ENCODE results near the gene BAIAP2L2. TPM values are rescaled to one million over a fixed set of nuclear protein-coding genes. Genes with fewer than 3 reads are reported as not detected.

Gene BAIAP2L2
- total RNA-seq, 4 donors from 2014 or later: 0.13 to 1.1 (median 0.58) TPM

- Histone ChIP-seq H3K9me3 (no peaks in the 10 kb centered on the region), H3K36me3 (peaks cover 0 to 31% (median 11%) of the 10 kb centered on the region in 4 donors), H3K4me3 (no peak overlapping the region), H3K4me1 (peaks cover 7 to 21% (median 12%) of the 10 kb centered on the region in 4 donors), H3K27me3 (no peaks in the 10 kb centered on the region), H3K27ac (replicated peaks in 1 of 4) (no peak overlapping the region)
- WGBS: 90% methylated on average over 6 of the region's 22 CpGs
- no peak for DNase-seq (ENCODE audit: extremely low spot score)
- TF ChIP-seq CTCF (IDR thresholded peaks at IDR 0.05): no peak
- no peak for TF ChIP-seq EP300 (IDR thresholded peaks at IDR 0.05)
- no peak for TF ChIP-seq POLR2A (IDR thresholded peaks at IDR 0.05; ENCODE audit: low read depth)
- TF ChIP-seq POLR2AphosphoS5 (IDR thresholded peaks at IDR 0.05): no peak
- intact Hi-C loops (cut with DNase I): loop anchor here (10.0 kb wide), 1 partner anchor 122 kb away; no protein-coding TSS in a partner anchor
These were observed 1.9 kb upstream of the BAIAP2L2 start for GRCh38 chr22:38112381-38112780.

GRCh38 chr22:38111925-38112355 lies 1.5 kb upstream of the BAIAP2L2 start:
- Histone ChIP-seq H3K27ac (replicated peaks in 1 of 4) (no peak overlapping the region), H3K4me1 (peaks cover 7 to 21% (median 12%) of the 10 kb centered on the region in 4 donors), H3K36me3 (peaks cover 0 to 31% (median 11%) of the 10 kb centered on the region in 4 donors), H3K27me3 (no peaks in the 10 kb centered on the region), H3K9me3 (no peaks in the 10 kb centered on the region), H3K4me3 (no peak overlapping the region)
- intact Hi-C loops (cut with DNase I): loop anchor here (10.0 kb wide), 1 partner anchor 123 kb away; no protein-coding TSS in a partner anchor
- no peak for DNase-seq (ENCODE audit: extremely low spot score)
- TF ChIP-seq POLR2A (IDR thresholded peaks at IDR 0.05; ENCODE audit: low read depth): no peak
- 80% methylated on average over 4 of the region's 11 CpGs for WGBS

DNA sequence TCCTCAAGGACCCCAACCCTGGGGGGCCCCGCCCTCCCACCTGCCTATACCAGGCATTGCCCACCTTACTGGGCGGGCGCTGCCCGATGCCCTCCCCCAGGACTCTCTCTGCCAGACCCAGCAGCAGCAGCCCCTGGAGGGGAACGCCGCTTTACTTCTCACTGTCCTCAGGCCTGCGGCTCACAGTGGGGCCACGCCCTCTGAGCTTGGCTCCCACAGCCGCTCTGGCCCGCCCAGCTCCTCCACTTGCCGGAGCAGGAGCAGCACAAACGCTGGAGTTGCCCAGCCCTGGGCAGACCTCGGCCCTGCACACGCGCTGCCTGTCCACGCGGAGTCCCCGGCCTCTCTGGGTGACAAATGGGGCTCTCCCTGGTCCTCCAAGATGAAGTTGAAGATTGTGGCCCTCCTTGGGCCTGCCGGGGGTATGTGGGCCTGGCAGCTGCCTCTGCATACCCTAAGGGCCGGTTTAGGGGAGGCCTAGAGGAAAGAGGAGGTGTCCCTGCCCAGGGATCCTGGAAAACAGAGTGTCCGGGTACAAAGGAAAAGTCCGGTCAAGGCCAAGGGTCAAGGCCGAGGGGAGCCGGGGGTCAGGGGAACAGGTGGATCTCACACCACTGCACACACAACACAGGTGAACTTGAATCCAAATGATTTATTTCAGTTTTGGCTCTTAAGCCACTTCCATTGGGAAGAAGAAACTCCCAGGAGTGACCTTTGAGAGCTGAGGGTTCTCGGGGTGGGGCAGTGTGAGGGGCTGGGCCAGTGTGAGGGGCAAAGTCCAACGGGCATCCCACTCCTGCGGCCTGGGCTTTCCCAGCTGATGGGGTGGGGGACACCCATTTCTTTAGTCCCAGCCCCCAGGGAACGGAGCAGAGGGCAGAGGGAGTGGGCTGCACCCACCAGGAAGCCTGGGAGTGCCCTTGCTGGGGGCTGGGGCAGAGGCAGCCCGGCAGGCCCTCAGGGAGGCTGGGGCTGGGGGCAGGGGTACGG lies 674 bp upstream of the BAIAP2L2 start:
- Histone ChIP-seq H3K4me3 (no peak overlapping the region), H3K36me3 (peaks cover 0 to 31% (median 11%) of the 10 kb centered on the region in 4 donors), H3K27ac (replicated peaks in 1 of 4) (no peak overlapping the region), H3K4me1 (peaks cover 7 to 21% (median 12%) of the 10 kb centered on the region in 4 donors), H3K27me3 (no peaks in the 10 kb centered on the region), H3K9me3 (no peaks in the 10 kb centered on the region)
- intact Hi-C loops (cut with DNase I): loop anchor here (10.0 kb wide), 1 partner anchor 124 kb away; no protein-coding TSS in a partner anchor
- DNase-seq (ENCODE audit: extremely low spot score): no peak
- TF ChIP-seq EP300 (IDR thresholded peaks at IDR 0.05) (no peak), POLR2A (IDR thresholded peaks at IDR 0.05; ENCODE audit: low read depth) (no peak), POLR2AphosphoS5 (IDR thresholded peaks at IDR 0.05) (no peak), CTCF (IDR thresholded peaks at IDR 0.05) (no peak)
- WGBS: 93% methylated on average over 21 of the region's 30 CpGs

DNA sequence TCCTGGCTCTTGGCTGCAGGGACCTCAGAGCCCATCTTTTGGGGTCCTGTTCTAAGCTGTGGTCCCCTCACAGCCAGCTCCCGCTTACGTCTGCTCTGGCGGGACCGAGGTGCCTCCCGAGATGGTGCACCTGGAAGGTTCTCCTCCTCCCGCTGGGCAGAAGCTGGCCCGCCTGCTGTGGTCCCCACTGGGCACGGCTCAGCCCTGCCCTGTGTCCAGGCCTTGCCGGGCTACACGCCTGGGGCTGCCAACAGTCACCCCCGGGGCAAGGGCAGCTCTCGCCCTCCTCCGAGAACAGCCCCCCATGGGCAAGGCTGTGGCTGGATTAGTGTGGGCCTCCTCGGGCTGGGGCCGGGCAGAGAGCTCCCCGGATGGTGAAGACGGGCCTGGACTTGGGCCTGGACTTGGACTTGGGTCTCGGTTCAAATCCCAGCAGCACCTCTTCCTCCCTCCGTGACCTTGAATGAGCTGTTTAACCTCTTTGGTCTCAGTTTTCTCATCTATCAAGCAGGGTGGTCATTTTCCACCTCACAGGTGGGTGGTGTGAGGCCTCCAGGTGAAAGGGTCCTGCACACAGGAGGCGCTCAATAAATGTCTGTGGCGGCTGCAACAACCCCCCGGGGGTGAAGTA lies 998 bp downstream of the BAIAP2L2 start:
- Histone ChIP-seq H3K36me3 (peaks cover 0 to 22% (median 7%) of the 10 kb centered on the region in 4 donors), H3K27me3 (no peaks in the 10 kb centered on the region), H3K9me3 (no peaks in the 10 kb centered on the region), H3K4me1 (peaks cover 2 to 16% (median 6%) of the 10 kb centered on the region in 4 donors), H3K27ac (replicated peaks in 1 of 4) (no peak overlapping the region), H3K4me3 (no peak overlapping the region)
- intact Hi-C loops (cut with DNase I): loop anchor here (5.0 to 10.0 kb wide), 2 partner anchors 42 to 125 kb away; no protein-coding TSS in a partner anchor
- no peak for TF ChIP-seq CTCF (IDR thresholded peaks at IDR 0.05)
- TF ChIP-seq EP300 (IDR thresholded peaks at IDR 0.05): no peak
- TF ChIP-seq POLR2A (IDR thresholded peaks at IDR 0.05; ENCODE audit: low read depth): no peak
- no peak for TF ChIP-seq POLR2AphosphoS5 (IDR thresholded peaks at IDR 0.05)
- DNase-seq (ENCODE audit: extremely low spot score): no peak
- WGBS: 93% methylated on average over 15 of the region's 22 CpGs
